H1 (cell line): ENCODE data around the gene RBL1. TPM values are rescaled to one million over a fixed set of nuclear protein-coding genes. Genes with fewer than 3 reads are reported as not detected.

Source experiments
- E2F6 ChIP-seq: IDR thresholded peaks from 2 replicates; pipeline ENCODE4 v1.6.1; 2012; ENCODE audit warnings: inconsistent platforms
- EZH2 ChIP-seq: fragments of 200-600 bp; sonication (generic); IDR thresholded peaks from 2 replicates; pipeline ENCODE4 v1.7.1; 2012; ENCODE audit warnings: low read depth, mild to moderate bottlenecking, moderate library complexity, low read length, inconsistent platforms; ENCODE audit not compliant: severe bottlenecking
- HDAC6 ChIP-seq: IDR thresholded peaks from one replicate; pipeline ENCODE4 v1.7.1; 2012; ENCODE audit warnings: low read depth, mild to moderate bottlenecking, inconsistent platforms, low read length, moderate library complexity
- JUN ChIP-seq: IDR thresholded peaks from 2 replicates; pipeline ENCODE4 v1.6.1; 2011; ENCODE audit warnings: low read depth, mild to moderate bottlenecking, improper control_type of control experiment, low read length
- KDM5A ChIP-seq: fragments of 200-600 bp; IDR thresholded peaks from 2 replicates; pipeline ENCODE4 v1.7.1; 2012; ENCODE audit warnings: mild to moderate bottlenecking, low read length, inconsistent platforms, mixed read lengths
- TAF7 ChIP-seq: optimal IDR thresholded peaks from 2 replicates; pipeline ENCODE3; 2011; ENCODE audit warnings: low read depth, mild to moderate bottlenecking, inconsistent platforms, low read length, moderate library complexity, borderline replicate concordance
- TCF12 ChIP-seq: IDR thresholded peaks from 2 replicates; pipeline ENCODE4 v1.6.1; 2011; ENCODE audit warnings: low read depth, mild to moderate bottlenecking, low read length
- USF2 ChIP-seq: IDR thresholded peaks from 2 replicates; pipeline ENCODE4 v1.6.1; 2011; ENCODE audit warnings: low read length, improper control_type of control experiment
- polyA plus RNA-seq, 7 experiments: library from polyadenylated mRNA; depleted of rRNA in 3 of 7; stranded (reverse) in 5 of 7; unstranded in 2 of 7; fragments of >200 nt in 5 of 7; fragments of 200-250 nt in 2 of 7; gene quantifications; 1 replicate in 5 of 7; 2 replicates in 1 of 7; 4 replicates in 1 of 7; pipeline versions ENCODE4 v1.2.1 to v1.2.3, GENCODE V29; 2011 to 2013; ENCODE audit warnings: missing spikeins in 2 of 7, mixed read lengths in 2 of 7
- total RNA-seq: library from RNA; stranded (reverse); fragmentation: NEBNext Ultra II Directional; extraction: Animal tissue kit (Norgen Biotek cat#: 25700); gene quantifications from 2 replicates; pipeline ENCODE4 v1.2.1, GENCODE V29; 2021
- TF ChIP-seq, protein P1 (sequence below): fragments of 300-600 bp; sonication (generic); IDR thresholded peaks from 2 replicates; pipeline ENCODE4 v1.7.1; 2012; ENCODE audit warnings: low read length, moderate library complexity, mild to moderate bottlenecking, inconsistent platforms; ENCODE audit not compliant: insufficient replicate concordance

Gene RBL1
- total and polyA plus RNA-seq, 2 of the 8 experiments (the other 6 are each of a cell fraction or from before 2014, with no cell fraction given), result 3.2 to 12.3 TPM

DNA sequence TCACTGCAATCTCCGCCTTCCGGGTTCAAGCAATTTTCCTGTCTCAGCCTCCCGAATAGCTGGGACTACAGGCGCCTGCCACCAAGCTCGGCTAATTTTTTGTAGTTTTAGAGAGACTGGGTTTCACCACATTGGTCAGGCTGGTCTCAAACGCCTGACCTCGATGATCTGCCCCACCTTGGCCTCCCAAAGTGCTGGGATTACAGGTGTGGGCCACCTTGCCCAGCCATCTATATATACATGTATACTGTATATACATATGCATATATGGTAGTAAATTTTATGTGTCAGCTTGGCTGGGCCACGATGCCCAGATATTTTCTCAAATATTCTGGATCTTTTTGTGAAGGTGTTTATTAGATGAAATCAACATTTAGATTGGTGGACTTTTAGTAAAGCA, 18.8 kb downstream of the RBL1 start (continued):
- TF ChIP-seq, protein P1, sequence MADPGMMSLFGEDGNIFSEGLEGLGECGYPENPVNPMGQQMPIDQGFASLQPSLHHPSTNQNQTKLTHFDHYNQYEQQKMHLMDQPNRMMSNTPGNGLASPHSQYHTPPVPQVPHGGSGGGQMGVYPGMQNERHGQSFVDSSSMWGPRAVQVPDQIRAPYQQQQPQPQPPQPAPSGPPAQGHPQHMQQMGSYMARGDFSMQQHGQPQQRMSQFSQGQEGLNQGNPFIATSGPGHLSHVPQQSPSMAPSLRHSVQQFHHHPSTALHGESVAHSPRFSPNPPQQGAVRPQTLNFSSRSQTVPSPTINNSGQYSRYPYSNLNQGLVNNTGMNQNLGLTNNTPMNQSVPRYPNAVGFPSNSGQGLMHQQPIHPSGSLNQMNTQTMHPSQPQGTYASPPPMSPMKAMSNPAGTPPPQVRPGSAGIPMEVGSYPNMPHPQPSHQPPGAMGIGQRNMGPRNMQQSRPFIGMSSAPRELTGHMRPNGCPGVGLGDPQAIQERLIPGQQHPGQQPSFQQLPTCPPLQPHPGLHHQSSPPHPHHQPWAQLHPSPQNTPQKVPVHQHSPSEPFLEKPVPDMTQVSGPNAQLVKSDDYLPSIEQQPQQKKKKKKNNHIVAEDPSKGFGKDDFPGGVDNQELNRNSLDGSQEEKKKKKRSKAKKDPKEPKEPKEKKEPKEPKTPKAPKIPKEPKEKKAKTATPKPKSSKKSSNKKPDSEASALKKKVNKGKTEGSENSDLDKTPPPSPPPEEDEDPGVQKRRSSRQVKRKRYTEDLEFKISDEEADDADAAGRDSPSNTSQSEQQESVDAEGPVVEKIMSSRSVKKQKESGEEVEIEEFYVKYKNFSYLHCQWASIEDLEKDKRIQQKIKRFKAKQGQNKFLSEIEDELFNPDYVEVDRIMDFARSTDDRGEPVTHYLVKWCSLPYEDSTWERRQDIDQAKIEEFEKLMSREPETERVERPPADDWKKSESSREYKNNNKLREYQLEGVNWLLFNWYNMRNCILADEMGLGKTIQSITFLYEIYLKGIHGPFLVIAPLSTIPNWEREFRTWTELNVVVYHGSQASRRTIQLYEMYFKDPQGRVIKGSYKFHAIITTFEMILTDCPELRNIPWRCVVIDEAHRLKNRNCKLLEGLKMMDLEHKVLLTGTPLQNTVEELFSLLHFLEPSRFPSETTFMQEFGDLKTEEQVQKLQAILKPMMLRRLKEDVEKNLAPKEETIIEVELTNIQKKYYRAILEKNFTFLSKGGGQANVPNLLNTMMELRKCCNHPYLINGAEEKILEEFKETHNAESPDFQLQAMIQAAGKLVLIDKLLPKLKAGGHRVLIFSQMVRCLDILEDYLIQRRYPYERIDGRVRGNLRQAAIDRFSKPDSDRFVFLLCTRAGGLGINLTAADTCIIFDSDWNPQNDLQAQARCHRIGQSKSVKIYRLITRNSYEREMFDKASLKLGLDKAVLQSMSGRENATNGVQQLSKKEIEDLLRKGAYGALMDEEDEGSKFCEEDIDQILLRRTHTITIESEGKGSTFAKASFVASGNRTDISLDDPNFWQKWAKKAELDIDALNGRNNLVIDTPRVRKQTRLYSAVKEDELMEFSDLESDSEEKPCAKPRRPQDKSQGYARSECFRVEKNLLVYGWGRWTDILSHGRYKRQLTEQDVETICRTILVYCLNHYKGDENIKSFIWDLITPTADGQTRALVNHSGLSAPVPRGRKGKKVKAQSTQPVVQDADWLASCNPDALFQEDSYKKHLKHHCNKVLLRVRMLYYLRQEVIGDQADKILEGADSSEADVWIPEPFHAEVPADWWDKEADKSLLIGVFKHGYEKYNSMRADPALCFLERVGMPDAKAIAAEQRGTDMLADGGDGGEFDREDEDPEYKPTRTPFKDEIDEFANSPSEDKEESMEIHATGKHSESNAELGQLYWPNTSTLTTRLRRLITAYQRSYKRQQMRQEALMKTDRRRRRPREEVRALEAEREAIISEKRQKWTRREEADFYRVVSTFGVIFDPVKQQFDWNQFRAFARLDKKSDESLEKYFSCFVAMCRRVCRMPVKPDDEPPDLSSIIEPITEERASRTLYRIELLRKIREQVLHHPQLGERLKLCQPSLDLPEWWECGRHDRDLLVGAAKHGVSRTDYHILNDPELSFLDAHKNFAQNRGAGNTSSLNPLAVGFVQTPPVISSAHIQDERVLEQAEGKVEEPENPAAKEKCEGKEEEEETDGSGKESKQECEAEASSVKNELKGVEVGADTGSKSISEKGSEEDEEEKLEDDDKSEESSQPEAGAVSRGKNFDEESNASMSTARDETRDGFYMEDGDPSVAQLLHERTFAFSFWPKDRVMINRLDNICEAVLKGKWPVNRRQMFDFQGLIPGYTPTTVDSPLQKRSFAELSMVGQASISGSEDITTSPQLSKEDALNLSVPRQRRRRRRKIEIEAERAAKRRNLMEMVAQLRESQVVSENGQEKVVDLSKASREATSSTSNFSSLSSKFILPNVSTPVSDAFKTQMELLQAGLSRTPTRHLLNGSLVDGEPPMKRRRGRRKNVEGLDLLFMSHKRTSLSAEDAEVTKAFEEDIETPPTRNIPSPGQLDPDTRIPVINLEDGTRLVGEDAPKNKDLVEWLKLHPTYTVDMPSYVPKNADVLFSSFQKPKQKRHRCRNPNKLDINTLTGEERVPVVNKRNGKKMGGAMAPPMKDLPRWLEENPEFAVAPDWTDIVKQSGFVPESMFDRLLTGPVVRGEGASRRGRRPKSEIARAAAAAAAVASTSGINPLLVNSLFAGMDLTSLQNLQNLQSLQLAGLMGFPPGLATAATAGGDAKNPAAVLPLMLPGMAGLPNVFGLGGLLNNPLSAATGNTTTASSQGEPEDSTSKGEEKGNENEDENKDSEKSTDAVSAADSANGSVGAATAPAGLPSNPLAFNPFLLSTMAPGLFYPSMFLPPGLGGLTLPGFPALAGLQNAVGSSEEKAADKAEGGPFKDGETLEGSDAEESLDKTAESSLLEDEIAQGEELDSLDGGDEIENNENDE, result no peak
- TF ChIP-seq TCF12 (no peak), TAF7 (no peak), JUN (no peak), HDAC6 (no peak), KDM5A (no peak), E2F6 (no peak), USF2 (no peak), EZH2 (no peak)
